GM21515 (cell line): ENCODE data around the gene TRAF7.

ENCODE experiments used
- ATAC-seq: cut with Tn5 transposase; IDR thresholded peaks from one replicate; pipeline ENCODE4 v1.9.1; 2021; ENCODE audit not compliant: unreplicated experiment

Gene TRAF7

GRCh38 chr16:2147378-2147777 is 8.2 kb upstream of the TRAF7 start:
- ATAC-seq, result no peak

GRCh38 chr16:2147981-2148671 is 7.5 kb upstream of the TRAF7 start, which contains the start of gene RAB26:
RAB26 (plus strand) TSS chr16:2148625; CDS start chr16:2148784, 159 bp downstream.
- ATAC-seq, result peak; percentile 37

- ATAC-seq, result no peak
Measured at GRCh38 chr16:2148714-2149629, 6.6 kb upstream of the TRAF7 start.

GRCh38 chr16:2149630-2150417 is 5.8 kb upstream of the TRAF7 start:
- no peak for ATAC-seq

GRCh38 chr16:2150418-2151187 is 5.0 kb upstream of the TRAF7 start:
- no peak for ATAC-seq

GRCh38 chr16:2151188-2152091 is 4.1 kb upstream of the TRAF7 start:
- no peak for ATAC-seq

GRCh38 chr16:2152695-2153506 is 2.7 kb upstream of the TRAF7 start:
- ATAC-seq, result no peak

- no peak for ATAC-seq
Measured at GRCh38 chr16:2154533-2155090, 970 bp upstream of the TRAF7 start.

- no peak for ATAC-seq
Measured at GRCh38 chr16:2155977-2156848, 631 bp downstream of the TRAF7 start.

- no peak for ATAC-seq
Measured at GRCh38 chr16:2156849-2157224, 1.3 kb downstream of the TRAF7 start.

GRCh38 chr16:2157480-2158261 is 2.1 kb downstream of the TRAF7 start:
- no peak for ATAC-seq

- ATAC-seq, result no peak
Measured at GRCh38 chr16:2158262-2158638, 2.7 kb downstream of the TRAF7 start.

GRCh38 chr16:2159175-2159838 is 3.7 kb downstream of the TRAF7 start:
- ATAC-seq, result no peak

GRCh38 chr16:2160915-2161551 is 5.5 kb downstream of the TRAF7 start:
- ATAC-seq, result no peak

GRCh38 chr16:2161911-2162310 is 6.3 kb downstream of the TRAF7 start:
- no peak for ATAC-seq

GRCh38 chr16:2162676-2163118 is 7.1 kb downstream of the TRAF7 start:
- ATAC-seq, result no peak
